Natural killer cell (primary cell): ENCODE data around the gene MPV17. TPM values are rescaled to one million over a fixed set of nuclear protein-coding genes. Genes with fewer than 3 reads are reported as not detected.
A peak's percentile ranks its signal among the peaks of the same experiment; 100 is the strongest.
"Not testable (repeated sequence)": the region's sequence is repeated elsewhere in the genome, so short reads cannot be mapped to it uniquely, and the experiment has no call there.

Experiments used
- ATAC-seq, 3 donors: fragments of 150-1000 bp in 2 of 3; fragments of 200-7000 bp in 1 of 3; cut with Tn5 transposase; 1 replicate in 1 of 3; 2 replicates in 2 of 3; pipeline ENCODE4 v1.10.0; 2021; ENCODE audit warnings: mild to moderate bottlenecking in 2 of 3, moderate library complexity in 2 of 3
- DNase-seq, 2 donors: peaks; one replicate each; pipeline versions ENCODE4 v3.0.0 to v3.0.0-alpha.2; 2013 to 2021; ENCODE audit warnings: mixed read lengths in 1 of 2
- H3K27ac ChIP-seq: one replicate; pipeline ENCODE4 v1.5.1; 2013; ENCODE audit warnings: mild to moderate bottlenecking, low read length
- H3K27me3 ChIP-seq: one replicate; pipeline ENCODE4 v1.6.1; 2013; ENCODE audit warnings: low read length; ENCODE audit not compliant: control insufficient read depth, insufficient read depth
- H3K36me3 ChIP-seq: one replicate; pipeline ENCODE4 v1.6.1; 2013; ENCODE audit warnings: low read length; ENCODE audit not compliant: control insufficient read depth, insufficient read depth
- H3K4me1 ChIP-seq: one replicate; pipeline ENCODE4 v1.6.1; 2013; ENCODE audit warnings: low read length; ENCODE audit not compliant: control insufficient read depth, insufficient read depth
- H3K4me3 ChIP-seq: one replicate; pipeline ENCODE4 v1.5.1; 2013; ENCODE audit warnings: low read length
- H3K9me3 ChIP-seq: one replicate; pipeline ENCODE4 v1.6.1; 2013; ENCODE audit warnings: low read length; ENCODE audit not compliant: control insufficient read depth, insufficient read depth
- H3K27ac Mint-ChIP-seq, 2 donors: one replicate each; pipeline ENCODE4 v1.8.0; 2022; ENCODE audit warnings: mild to moderate bottlenecking in 2 of 2, mixed read lengths in 2 of 2, moderate library complexity in 1 of 2
- H3K27me3 Mint-ChIP-seq, 2 donors: one replicate each; pipeline ENCODE4 v1.8.0; 2022; ENCODE audit warnings: low read depth in 2 of 2, mixed read lengths in 2 of 2
- H3K36me3 Mint-ChIP-seq: one replicate; pipeline ENCODE4 v1.8.0; 2022; ENCODE audit warnings: mixed read lengths
- H3K4me1 Mint-ChIP-seq, 2 donors: one replicate each; pipeline ENCODE4 v1.8.0; 2022; ENCODE audit warnings: mixed read lengths in 2 of 2
- H3K4me3 Mint-ChIP-seq: one replicate; pipeline ENCODE4 v1.8.0; 2022; ENCODE audit warnings: mild to moderate bottlenecking, moderate library complexity, mixed read lengths
- H3K9me3 Mint-ChIP-seq, 2 donors: one replicate each; pipeline ENCODE4 v1.8.0; 2022; ENCODE audit warnings: mixed read lengths in 2 of 2
- CTCF ChIP-seq: fragments of 200-600 bp; IDR thresholded peaks from one replicate; pipeline ENCODE4 v1.8.0; 2022; ENCODE audit warnings: antibody characterized with exemption
- WGBS: methylation state at CpG from one replicate; pipeline ENCODE4 v1.1.7; 2013; ENCODE audit warnings: missing lambda C conversion rate; ENCODE audit not compliant: insufficient coverage; 5-methylcytosine and 5-hydroxymethylcytosine counted together
- intact Hi-C: fragments of 100-400 bp; cut with micrococcal nuclease; formaldehyde crosslinking; loops from one replicate; pipeline ENCODE4 v1.14.2; 2022
- total RNA-seq, 4 donors: library from RNA; stranded (reverse); fragments of 120-200 nt in 1 of 4; gene quantifications; one replicate each; pipeline versions ENCODE4 v1.2.3 to v1.2.4, GENCODE V29; 2013 to 2022

MPV17 gene
- total RNA-seq, 3 donors from 2014 or later (not counting 1 experiment from before 2014, with no cell fraction given), result 63.9 to 75.2 (median 64.8) TPM

GRCh38 chr2:27320958-27321543, 1.8 kb downstream of the MPV17 start:
- no peak for DNase-seq
- peak overlapping the region; percentile 17 for H3K4me3 Mint-ChIP-seq
- Histone ChIP-seq H3K9me3 (no peaks in the 10 kb centered on the region), H3K27me3 (no peaks in the 10 kb centered on the region), H3K36me3 (peaks cover 1% of the 10 kb centered on the region), H3K4me1 (peaks cover 18% of the 10 kb centered on the region), H3K27ac (no peak overlapping the region), H3K4me3 (no peak overlapping the region)
- intact Hi-C loops, result no loop called here
- no peaks in the 10 kb centered on the region for H3K27me3 Mint-ChIP-seq
- peak overlapping the region; percentile 98 to 99 for H3K27ac Mint-ChIP-seq
- no peaks in the 10 kb centered on the region for H3K9me3 Mint-ChIP-seq
- ATAC-seq, result no peak
- no peak for TF ChIP-seq CTCF
- peaks cover 18 to 23% of the 10 kb centered on the region in 2 donors for H3K4me1 Mint-ChIP-seq
- 88% methylated on average over 8 of the region's 8 CpGs for WGBS
- no peaks in the 10 kb centered on the region for H3K36me3 Mint-ChIP-seq

- H3K4me3 ChIP-seq, H3K36me3 Mint-ChIP-seq, H3K27me3 ChIP-seq, DNase-seq, H3K27ac Mint-ChIP-seq, intact Hi-C loops, H3K36me3 ChIP-seq, H3K27ac ChIP-seq, H3K9me3 ChIP-seq, H3K27me3 Mint-ChIP-seq, ATAC-seq, H3K4me3 Mint-ChIP-seq, H3K9me3 Mint-ChIP-seq: not testable (repeated sequence)
- 98% methylated on average over 15 of the region's 15 CpGs for whole genome bisulfite sequencing
- H3K4me1 ChIP-seq, result peaks cover 18% of the 10 kb centered on the region
- peaks cover 21 to 23% of the 10 kb centered on the region in 2 donors for H3K4me1 Mint-ChIP-seq
Observed at GRCh38 chr2:27319839-27320238, 3.1 kb downstream of the MPV17 start.

- no peaks in the 10 kb centered on the region for H3K9me3 ChIP-seq
- WGBS, result 93% methylated on average over 12 of the region's 12 CpGs
- no peaks in the 10 kb centered on the region for H3K4me1 ChIP-seq
- H3K36me3 ChIP-seq, result no peaks in the 10 kb centered on the region
- no peak overlapping the region for H3K27ac ChIP-seq
- intact Hi-C loops, result no loop called here
- H3K4me1 Mint-ChIP-seq, result peaks cover 6 to 11% of the 10 kb centered on the region in 2 donors
- H3K27me3 ChIP-seq, result no peaks in the 10 kb centered on the region
- no peak for ATAC-seq
- H3K4me3 Mint-ChIP-seq, result no peak overlapping the region
- H3K9me3 Mint-ChIP-seq, result no peaks in the 10 kb centered on the region
- no peaks in the 10 kb centered on the region for H3K36me3 Mint-ChIP-seq
- H3K27ac Mint-ChIP-seq, result no peak overlapping the region
- no peak overlapping the region for H3K4me3 ChIP-seq
- no peak for TF ChIP-seq CTCF
- no peaks in the 10 kb centered on the region for H3K27me3 Mint-ChIP-seq
- no peak for DNase-seq
Observed at GRCh38 chr2:27316655-27317412, 6.1 kb downstream of the MPV17 start.

- no peak for TF ChIP-seq CTCF
- intact Hi-C loops, result no loop called here
- 95% methylated on average over 8 of the region's 8 CpGs for WGBS
- Mint-ChIP-seq H3K9me3 (no peaks in the 10 kb centered on the region), H3K27me3 (no peaks in the 10 kb centered on the region), H3K27ac (no peak overlapping the region), H3K4me3 (no peak overlapping the region), H3K36me3 (no peaks in the 10 kb centered on the region), H3K4me1 (peaks cover 0 to 5% of the 10 kb centered on the region in 2 donors)
- ATAC-seq (no peak), DNase-seq (no peak)
- no peaks in the 10 kb centered on the region for H3K4me1 ChIP-seq
- no peak overlapping the region for H3K4me3 ChIP-seq
- H3K9me3 ChIP-seq, result no peaks in the 10 kb centered on the region
- no peaks in the 10 kb centered on the region for H3K27me3 ChIP-seq
- peaks cover 4% of the 10 kb centered on the region for H3K36me3 ChIP-seq
- H3K27ac ChIP-seq, result no peak overlapping the region
Observed at GRCh38 chr2:27315122-27315521, 7.8 kb downstream of the MPV17 start.
